Central memory CD4-positive, alpha-beta T cell (primary cell): ENCODE results near the gene KDM5B.
"Not testable (repeated sequence)": the region's sequence is repeated elsewhere in the genome, so short reads cannot be mapped to it uniquely, and the experiment has no call there.

ENCODE experiments used
- DNase-seq: peaks from one replicate; pipeline ENCODE4 v3.0.0; 2022
- total RNA-seq, 3 experiments: gene quantifications; one replicate each; lab custom pipeline; 2026; lab: John Stamatoyannopoulos, UW

KDM5B gene
- 90.7 to 112 (median 91.9) reads per million in 3 experiments for total RNA-seq

- DNase-seq: peak; percentile 56
Measured at GRCh38 chr1:202807926-202808757, at the start of gene KDM5B. Gene KDM5B (minus strand): TSS chr1:202808421. CDS start chr1:202808305, 116 bp downstream.

GRCh38 chr1:202857136-202857610 is 49.0 kb upstream of the KDM5B start:
- DNase-seq: no peak

GRCh38 chr1:202856014-202856413 is 47.8 kb upstream of the KDM5B start:
- DNase-seq: no peak

GRCh38 chr1:202854787-202855186 is 46.6 kb upstream of the KDM5B start:
- no peak for DNase-seq

- peak; percentile 23 for DNase-seq
Measured at GRCh38 chr1:202852163-202852904, 44.1 kb upstream of the KDM5B start.

GRCh38 chr1:202850593-202851362 is 42.6 kb upstream of the KDM5B start:
- no peak for DNase-seq

GRCh38 chr1:202848191-202848542 is 39.9 kb upstream of the KDM5B start:
- DNase-seq: no peak

GRCh38 chr1:202844935-202845334 is 36.7 kb upstream of the KDM5B start:
- DNase-seq: no peak

- no peak for DNase-seq
Measured at GRCh38 chr1:202844259-202844658, 36.0 kb upstream of the KDM5B start.

GRCh38 chr1:202843081-202843480 is 34.9 kb upstream of the KDM5B start:
- DNase-seq: no peak

GRCh38 chr1:202837746-202838262 is 29.6 kb upstream of the KDM5B start:
- no peak for DNase-seq

GRCh38 chr1:202836623-202837403 is 28.6 kb upstream of the KDM5B start:
- DNase-seq: no peak

- DNase-seq: peak; percentile 54
Measured at GRCh38 chr1:202835548-202836072, 27.4 kb upstream of the KDM5B start.

GRCh38 chr1:202834771-202835547 is 26.7 kb upstream of the KDM5B start:
- DNase-seq: no peak

- no peak for DNase-seq
Measured at GRCh38 chr1:202831906-202832305, 23.7 kb upstream of the KDM5B start.

- DNase-seq: not testable (repeated sequence)
Measured at GRCh38 chr1:202829223-202829622, 21.0 kb upstream of the KDM5B start.

GRCh38 chr1:202825748-202826147 is 17.5 kb upstream of the KDM5B start:
- no peak for DNase-seq

- no peak for DNase-seq
Measured at GRCh38 chr1:202821467-202821866, 13.2 kb upstream of the KDM5B start.

GRCh38 chr1:202818819-202819218 is 10.6 kb upstream of the KDM5B start:
- no peak for DNase-seq

GRCh38 chr1:202815120-202815519 is 6.9 kb upstream of the KDM5B start:
- DNase-seq: no peak
